PC-9 (cell line): Measurements from ENCODE around the gene PPP1CA. TPM values are rescaled to one million over a fixed set of nuclear protein-coding genes. Genes with fewer than 3 reads are reported as not detected.
A peak's percentile ranks its signal among the peaks of the same experiment; 100 is the strongest.

ENCODE experiments used
- BruUV-seq: library from RNA; stranded (reverse); fragments of 400-500 nt; replicated peaks from 2 replicates; lab custom pipeline; 2021; lab: Mats Ljungman, UMichigan
- CTCF ChIA-PET: fragments of 300-600 bp; sonication (Branson Sonifier 250); formaldehyde crosslinking; loops from one replicate; lab custom pipeline; 2022; ENCODE audit warnings: antibody characterized with exemption; lab: Charles Lee
- POLR2A ChIA-PET: fragments of 300-600 bp; sonication (Branson Sonifier 250); formaldehyde crosslinking; loops from one replicate; lab custom pipeline; 2022; ENCODE audit warnings: antibody characterized with exemption; ENCODE audit not compliant: unreplicated experiment; lab: Charles Lee
- DNase-seq, 2 experiments: peaks; one replicate each; pipeline versions ENCODE4 v3.0.0 to v3.0.0-alpha.2; 2015 to 2022; ENCODE audit warnings: mixed read lengths in 1 of 2
- H2AFZ ChIP-seq: fragments of 200-600 bp; sonication (generic); 2 replicates; pipeline ENCODE4 v1.8.1; 2017; ENCODE audit warnings: antibody characterized with exemption
- H3F3A ChIP-seq: fragments of 200-600 bp; sonication (generic); 2 replicates; pipeline ENCODE4 v1.8.1; 2017; ENCODE audit warnings: antibody characterized with exemption, mild to moderate bottlenecking, low read depth; ENCODE audit not compliant: insufficient read depth
- H3K27ac ChIP-seq: fragments of 200-600 bp; sonication (generic); 2 replicates; pipeline ENCODE4 v1.6.1; 2016; ENCODE audit warnings: mixed run types
- H3K27me3 ChIP-seq: fragments of 200-600 bp; sonication (generic); 2 replicates; pipeline ENCODE4 v1.6.1; 2016; ENCODE audit warnings: low read depth, mixed run types; ENCODE audit not compliant: insufficient read depth
- H3K36me3 ChIP-seq: fragments of 200-600 bp; sonication (generic); 2 replicates; pipeline ENCODE4 v1.6.1; 2016; ENCODE audit warnings: low read depth, mixed run types
- H3K4me1 ChIP-seq: fragments of 200-600 bp; sonication (generic); replicated peaks from 2 replicates; pipeline ENCODE4 v1.6.1; 2016; ENCODE audit warnings: mixed run types; ENCODE audit not compliant: insufficient read depth
- H3K4me2 ChIP-seq: fragments of 200-600 bp; sonication (generic); 2 replicates; pipeline ENCODE4 v1.6.1; 2017; ENCODE audit warnings: mixed run types
- H3K4me3 ChIP-seq: fragments of 200-600 bp; sonication (generic); 2 replicates; pipeline ENCODE4 v1.6.1; 2016; ENCODE audit warnings: mixed run types
- H3K79me2 ChIP-seq: fragments of 200-600 bp; sonication (generic); 2 replicates; pipeline ENCODE4 v1.6.1; 2017; ENCODE audit warnings: low read depth, mixed run types
- H3K9me2 ChIP-seq: fragments of 200-600 bp; sonication (generic); 2 replicates; pipeline ENCODE4 v1.8.1; 2017; ENCODE audit warnings: mild to moderate bottlenecking; ENCODE audit not compliant: insufficient read depth
- H3K9me3 ChIP-seq: fragments of 200-600 bp; sonication (generic); 2 replicates; pipeline ENCODE4 v1.8.1; 2016; ENCODE audit warnings: low read depth; ENCODE audit not compliant: insufficient read depth
- H4K20me1 ChIP-seq: fragments of 200-600 bp; sonication (generic); 2 replicates; pipeline ENCODE4 v1.8.1; 2017; ENCODE audit not compliant: insufficient read depth
- EZH2 ChIP-seq: fragments of 200-600 bp; sonication (generic); IDR thresholded peaks from 2 replicates; pipeline ENCODE4 v1.8.0; 2017; ENCODE audit warnings: antibody characterized with exemption, low read depth
- intact Hi-C: fragments of 100-400 bp; cut with micrococcal nuclease; formaldehyde crosslinking; loops from one replicate; pipeline ENCODE4 v1.10.0; 2022; ENCODE audit not compliant: unreplicated experiment
- total RNA-seq: library from RNA; stranded (reverse); gene quantifications from 2 replicates; pipeline ENCODE4 v1.2.3, GENCODE V29; 2021
- TF ChIP-seq, protein P1 (sequence below): fragments of 200-600 bp; sonication (generic); conservative IDR thresholded peaks from 2 replicates; pipeline ENCODE4 v1.6.1; 2017; ENCODE audit warnings: mixed run types, antibody characterized with exemption, mild to moderate bottlenecking, moderate library complexity

The PPP1CA gene
- total RNA-seq, 1 experiment from 2014 or later = 306 TPM

DNA sequence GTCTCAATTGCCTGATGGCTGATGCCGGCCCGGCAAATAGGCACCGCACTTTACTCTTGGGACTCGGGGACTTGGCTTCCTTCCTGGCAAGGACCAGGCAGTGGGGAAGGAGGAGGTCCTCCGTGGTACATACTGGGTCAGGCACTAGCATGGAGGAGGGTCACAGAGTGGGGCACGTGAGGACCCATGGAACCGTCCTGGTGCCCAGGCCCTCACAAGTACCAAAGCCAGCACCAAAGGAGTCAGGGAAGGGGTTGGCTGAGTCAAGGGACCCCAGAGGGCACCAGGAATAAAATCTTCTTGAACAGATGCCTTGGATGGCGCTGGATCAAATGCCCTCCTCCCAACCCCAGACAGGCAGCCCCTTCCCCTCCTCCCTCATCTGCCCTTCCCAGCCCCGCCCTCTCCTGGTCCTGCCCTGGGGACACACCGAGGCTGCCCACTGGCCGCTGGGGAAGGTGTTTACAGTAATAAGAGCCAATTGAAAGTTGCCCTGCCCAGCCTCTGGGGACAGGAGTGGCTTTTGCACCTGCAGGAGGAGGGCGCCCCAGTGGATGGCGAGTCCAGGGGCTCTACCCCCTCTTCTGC is 8.2 kb upstream of the PPP1CA start:
- no peak for TF ChIP-seq EZH2
- TF ChIP-seq, protein P1, sequence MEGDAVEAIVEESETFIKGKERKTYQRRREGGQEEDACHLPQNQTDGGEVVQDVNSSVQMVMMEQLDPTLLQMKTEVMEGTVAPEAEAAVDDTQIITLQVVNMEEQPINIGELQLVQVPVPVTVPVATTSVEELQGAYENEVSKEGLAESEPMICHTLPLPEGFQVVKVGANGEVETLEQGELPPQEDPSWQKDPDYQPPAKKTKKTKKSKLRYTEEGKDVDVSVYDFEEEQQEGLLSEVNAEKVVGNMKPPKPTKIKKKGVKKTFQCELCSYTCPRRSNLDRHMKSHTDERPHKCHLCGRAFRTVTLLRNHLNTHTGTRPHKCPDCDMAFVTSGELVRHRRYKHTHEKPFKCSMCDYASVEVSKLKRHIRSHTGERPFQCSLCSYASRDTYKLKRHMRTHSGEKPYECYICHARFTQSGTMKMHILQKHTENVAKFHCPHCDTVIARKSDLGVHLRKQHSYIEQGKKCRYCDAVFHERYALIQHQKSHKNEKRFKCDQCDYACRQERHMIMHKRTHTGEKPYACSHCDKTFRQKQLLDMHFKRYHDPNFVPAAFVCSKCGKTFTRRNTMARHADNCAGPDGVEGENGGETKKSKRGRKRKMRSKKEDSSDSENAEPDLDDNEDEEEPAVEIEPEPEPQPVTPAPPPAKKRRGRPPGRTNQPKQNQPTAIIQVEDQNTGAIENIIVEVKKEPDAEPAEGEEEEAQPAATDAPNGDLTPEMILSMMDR = no peak
- H3K9me3 ChIP-seq = no peaks in the 10 kb centered on the region
- no TSS peak for BruUV-seq
- H2AFZ ChIP-seq = no peak overlapping the region
- ChIA-PET POLR2A (no interaction called here), CTCF (no interaction called here)
- no peaks in the 10 kb centered on the region for H3K4me1 ChIP-seq
- no peak overlapping the region for H3K4me2 ChIP-seq
- H4K20me1 ChIP-seq = no peaks in the 10 kb centered on the region
- intact Hi-C loops = no loop called here
- H3K4me3 ChIP-seq = no peak overlapping the region
- H3K27me3 ChIP-seq = no peaks in the 10 kb centered on the region
- no peaks in the 10 kb centered on the region for H3K79me2 ChIP-seq
- DNase-seq = peak in 1 of 2 experiments; percentile 58
- no peaks in the 10 kb centered on the region for H3K9me2 ChIP-seq
- peaks cover 15% of the 10 kb centered on the region; the same call in 1 of the 2 replicates for H3F3A ChIP-seq
- H3K36me3 ChIP-seq = no peaks in the 10 kb centered on the region
- no peak overlapping the region for H3K27ac ChIP-seq

DNA sequence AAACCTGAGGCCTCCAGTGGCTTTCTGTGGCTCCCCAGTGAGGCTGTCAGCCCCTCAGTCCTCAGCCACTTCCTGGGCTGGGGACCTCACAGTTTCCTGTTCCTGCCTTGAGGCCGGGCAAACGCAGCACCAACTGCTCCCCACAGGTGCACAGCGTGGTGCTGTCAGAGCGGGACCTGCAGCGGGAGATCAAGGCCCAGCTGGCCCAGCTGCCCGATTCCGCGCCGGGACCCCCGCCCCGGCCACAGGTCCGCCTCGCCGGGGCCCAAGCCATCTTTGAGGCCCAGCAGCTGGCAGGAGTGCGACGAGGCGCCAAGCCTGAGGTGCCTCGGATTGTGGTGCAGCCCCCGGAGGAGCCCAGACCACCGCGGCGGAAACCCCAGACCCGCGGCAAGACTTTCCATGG is 7.6 kb upstream of the PPP1CA start:
- CTCF ChIA-PET = no interaction called here
- BruUV-seq = no TSS peak
- H3K9me3 ChIP-seq = no peaks in the 10 kb centered on the region
- no peak overlapping the region for H2AFZ ChIP-seq
- TF ChIP-seq, protein P1 = no peak
- no peak for TF ChIP-seq EZH2
- intact Hi-C loops = no loop called here
- no peak overlapping the region for H3K4me2 ChIP-seq
- H3K4me1 ChIP-seq = no peaks in the 10 kb centered on the region
- H3K79me2 ChIP-seq = no peaks in the 10 kb centered on the region
- DNase-seq = no peak
- no peaks in the 10 kb centered on the region for H3K9me2 ChIP-seq
- POLR2A ChIA-PET = no interaction called here
- H3K27me3 ChIP-seq = no peaks in the 10 kb centered on the region
- no peaks in the 10 kb centered on the region for H3K36me3 ChIP-seq
- H4K20me1 ChIP-seq = no peaks in the 10 kb centered on the region
- no peak overlapping the region for H3K27ac ChIP-seq
- H3F3A ChIP-seq = peaks cover 15% of the 10 kb centered on the region; the same call in 1 of the 2 replicates
- no peak overlapping the region for H3K4me3 ChIP-seq

DNA sequence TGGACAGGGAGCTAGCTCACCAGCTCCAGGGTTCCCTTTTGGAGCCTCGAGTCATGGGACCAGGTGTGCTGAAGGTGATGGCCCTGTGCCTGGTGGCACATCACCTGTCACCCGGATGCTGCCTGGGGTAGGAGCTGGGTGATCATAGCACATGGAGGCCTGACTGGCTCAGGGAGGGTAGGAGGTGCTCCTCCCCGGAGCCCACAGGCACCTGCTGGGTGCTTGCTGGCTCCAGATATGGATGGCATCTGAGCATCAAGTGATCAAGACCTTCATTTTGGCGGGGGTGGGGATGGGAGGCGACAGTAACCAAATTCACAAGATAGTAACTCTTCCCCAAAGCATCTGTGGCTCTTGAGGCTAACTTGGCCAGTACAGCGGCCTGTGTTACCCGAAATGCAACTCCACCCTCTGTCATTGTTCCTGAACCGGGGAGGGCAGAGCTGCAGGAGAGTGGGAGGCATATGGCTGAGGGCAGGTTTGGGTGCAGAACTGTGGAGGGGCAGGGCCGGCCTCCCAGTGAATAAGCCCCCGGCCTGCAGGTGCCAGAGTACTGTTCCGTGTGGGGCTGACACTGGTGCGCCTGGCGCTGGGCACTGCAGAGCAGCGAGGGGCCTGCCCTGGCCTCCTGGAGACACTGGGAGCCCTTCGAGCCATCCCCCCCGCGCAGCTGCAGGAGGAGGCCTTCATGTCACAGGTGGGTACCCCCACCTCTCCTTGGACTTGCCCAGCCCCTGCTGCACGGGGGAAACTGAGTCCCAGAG is 7.0 kb upstream of the PPP1CA start:
- Histone ChIP-seq H3K27ac (no peak overlapping the region), H3K9me3 (no peaks in the 10 kb centered on the region), H4K20me1 (no peaks in the 10 kb centered on the region), H3K4me1 (no peaks in the 10 kb centered on the region), H3K4me2 (no peak overlapping the region), H3K27me3 (no peaks in the 10 kb centered on the region), H3K4me3 (no peak overlapping the region), H3K9me2 (no peaks in the 10 kb centered on the region), H2AFZ (no peak overlapping the region), H3F3A (peaks cover 15% of the 10 kb centered on the region; the same call in 1 of the 2 replicates), H3K79me2 (no peaks in the 10 kb centered on the region), H3K36me3 (no peaks in the 10 kb centered on the region)
- intact Hi-C loops = no loop called here
- ChIA-PET POLR2A (no interaction called here), CTCF (no interaction called here)
- no TSS peak for BruUV-seq
- TF ChIP-seq, protein P1 = no peak
- TF ChIP-seq EZH2 = no peak
- no peak for DNase-seq
